H1 (cell line): Measurements from ENCODE around the gene SGCD. TPM values are rescaled to one million over a fixed set of nuclear protein-coding genes. Genes with fewer than 3 reads are reported as not detected.

Experiments used
- CTCF ChIA-PET: fragments of 300-600 bp; sonication (Branson Sonifier 250); formaldehyde crosslinking; loops from one replicate; lab custom pipeline; 2021; ENCODE audit not compliant: partially characterized antibody; lab: Charles Lee
- POLR2A ChIA-PET: fragments of 300-600 bp; sonication (Branson Sonifier 250); formaldehyde crosslinking; loops from one replicate; lab custom pipeline; 2021; ENCODE audit warnings: inconsistent platforms; ENCODE audit not compliant: partially characterized antibody; lab: Charles Lee
- DNase-seq, 2 experiments: peaks; one replicate each; pipeline versions ENCODE4 v3.0.0 to v3.0.0-alpha.2; 2010 to 2022; ENCODE audit warnings: low spot score in 2 of 2, low read depth in 1 of 2, mixed read lengths in 1 of 2
- FAIRE-seq: peaks from 2 replicates; lab custom pipeline; 2011; peaks lifted over from hg19 to GRCh38; lab: Jason Lieb, UNC
- H2AFZ ChIP-seq: 2 replicates; pipeline ENCODE4 v1.8.1; 2012; ENCODE audit warnings: low read length, inconsistent platforms
- H2AK5ac ChIP-seq: 2 replicates; pipeline ENCODE4 v1.6.1; 2013; ENCODE audit warnings: low read depth, low read length
- H2BK120ac ChIP-seq: replicated peaks from 2 replicates; pipeline ENCODE3; 2013; ENCODE audit warnings: low read depth, low read length, inconsistent platforms
- H2BK12ac ChIP-seq: 2 replicates; pipeline ENCODE4 v1.6.1; 2013; ENCODE audit warnings: low read depth, low read length
- H2BK15ac ChIP-seq: 2 replicates; pipeline ENCODE4 v1.6.1; 2013; ENCODE audit warnings: low read length
- H2BK20ac ChIP-seq: 2 replicates; pipeline ENCODE4 v1.6.1; 2013; ENCODE audit warnings: low read length
- H2BK5ac ChIP-seq: 2 replicates; pipeline ENCODE4 v1.6.1; 2013; ENCODE audit warnings: low read depth, low read length
- H3K14ac ChIP-seq: 2 replicates; pipeline ENCODE4 v1.6.1; 2013; ENCODE audit warnings: inconsistent platforms; ENCODE audit not compliant: insufficient read length
- H3K18ac ChIP-seq: 2 replicates; pipeline ENCODE4 v1.6.1; 2013; ENCODE audit warnings: low read length; ENCODE audit errors: extremely low read depth
- H3K23ac ChIP-seq: 2 replicates; pipeline ENCODE4 v1.6.1; 2013; ENCODE audit warnings: inconsistent platforms; ENCODE audit not compliant: insufficient read length
- H3K23me2 ChIP-seq: 2 replicates; pipeline ENCODE4 v1.6.1; 2013; ENCODE audit warnings: low read depth, low read length
- H3K27ac ChIP-seq: 2 replicates; pipeline ENCODE4 v1.6.1; 2011; ENCODE audit warnings: low read depth, low read length, inconsistent platforms
- H3K27me3 ChIP-seq, 4 experiments: replicated peaks in 1 of 4; 1 replicate in 1 of 4; 2 replicates in 3 of 4; pipeline versions ENCODE4 v1.6.1 to v1.8.1; 2011 to 2013; ENCODE audit warnings: low read length in 3 of 4, mild to moderate bottlenecking in 3 of 4, inconsistent platforms in 2 of 4, mixed read lengths in 2 of 4, moderate library complexity in 1 of 4; ENCODE audit not compliant: control insufficient read depth in 3 of 4, insufficient read depth in 3 of 4; ENCODE audit errors: extremely low read depth in 1 of 4
- H3K36me3 ChIP-seq, 4 experiments: 2 replicates each; pipeline versions ENCODE4 v1.6.1 to v1.8.1; 2011 to 2013; ENCODE audit warnings: mild to moderate bottlenecking in 4 of 4, low read length in 3 of 4, moderate library complexity in 2 of 4, control low read depth in 1 of 4, inconsistent platforms in 1 of 4; ENCODE audit not compliant: insufficient read depth in 4 of 4, control insufficient read depth in 2 of 4
- H3K4ac ChIP-seq: replicated peaks from 2 replicates; pipeline ENCODE3; 2013; ENCODE audit warnings: low read length, low read depth, mixed read lengths, inconsistent platforms; ENCODE audit not compliant: insufficient read length
- H3K4me1 ChIP-seq, 4 experiments: replicated peaks in 1 of 4; 1 replicate in 1 of 4; 2 replicates in 3 of 4; pipeline versions ENCODE4 v1.6.1 to v1.8.1; 2011 to 2013; ENCODE audit warnings: low read length in 3 of 4, inconsistent platforms in 2 of 4, mixed read lengths in 1 of 4; ENCODE audit not compliant: insufficient read depth in 4 of 4, control insufficient read depth in 3 of 4
- H3K4me2 ChIP-seq, 2 experiments: 2 replicates each; pipeline versions ENCODE4 v1.6.1 to v1.8.1; 2011 to 2013; ENCODE audit warnings: low read depth in 2 of 2, low read length in 2 of 2, control low read depth in 1 of 2, inconsistent platforms in 1 of 2, mild to moderate bottlenecking in 1 of 2; ENCODE audit not compliant: insufficient read depth in 1 of 2
- H3K4me3 ChIP-seq, 4 experiments: fragments of 200-600, 300-600 bp in 1 of 4; sonication (generic), shearing (Covaris generic), sonication (Bioruptor Twin) in 1 of 4; 2 replicates each; pipeline versions ENCODE4 v1.5.1 to v1.8.1; 2011 to 2016; ENCODE audit warnings: low read length in 4 of 4, low read depth in 3 of 4, control low read depth in 2 of 4, inconsistent platforms in 2 of 4, mild to moderate bottlenecking in 2 of 4, mixed read lengths in 1 of 4, moderate library complexity in 1 of 4; ENCODE audit not compliant: insufficient read depth in 2 of 4; ENCODE audit errors: extremely low read depth in 1 of 4
- H3K56ac ChIP-seq: replicated peaks from 2 replicates; pipeline ENCODE3; 2013; ENCODE audit warnings: low read depth, mild to moderate bottlenecking, mixed read lengths, low read length, inconsistent platforms; ENCODE audit not compliant: insufficient read length
- H3K79me1 ChIP-seq: 2 replicates; pipeline ENCODE4 v1.6.1; 2013; ENCODE audit warnings: low read depth, low read length, control low read depth
- H3K79me2 ChIP-seq, 2 experiments: 2 replicates each; pipeline versions ENCODE4 v1.6.1 to v1.8.1; 2012 to 2013; ENCODE audit warnings: low read length in 2 of 2, mild to moderate bottlenecking in 2 of 2, inconsistent platforms in 1 of 2; ENCODE audit not compliant: insufficient read depth in 2 of 2, control insufficient read depth in 1 of 2
- H3K9ac ChIP-seq, 4 experiments: replicated peaks in 1 of 4; 1 replicate in 1 of 4; 2 replicates in 3 of 4; pipeline versions ENCODE4 v1.6.1 to v1.8.1; 2011 to 2013; ENCODE audit warnings: low read depth in 3 of 4, low read length in 3 of 4, control low read depth in 2 of 4, mild to moderate bottlenecking in 2 of 4, moderate library complexity in 2 of 4, inconsistent platforms in 1 of 4; ENCODE audit errors: extremely low read depth in 1 of 4
- H3K9me3 ChIP-seq, 2 experiments: 2 replicates each; pipeline versions ENCODE4 v1.6.1 to v1.8.1; 2012 to 2013; ENCODE audit warnings: mild to moderate bottlenecking in 2 of 2, moderate library complexity in 2 of 2, control low read depth in 1 of 2, inconsistent platforms in 1 of 2, low read depth in 1 of 2, low read length in 1 of 2, mixed read lengths in 1 of 2; ENCODE audit not compliant: insufficient read depth in 2 of 2
- H4K20me1 ChIP-seq, 2 experiments: replicated peaks in 1 of 2; 2 replicates each; pipeline versions ENCODE3 to v1.8.1; 2011 to 2013; ENCODE audit warnings: inconsistent platforms in 2 of 2, low read length in 2 of 2, mild to moderate bottlenecking in 1 of 2; ENCODE audit not compliant: insufficient read depth in 2 of 2, control insufficient read depth in 1 of 2
- H4K5ac ChIP-seq: 2 replicates; pipeline ENCODE4 v1.6.1; 2013; ENCODE audit warnings: low read length, low read depth, mixed read lengths, inconsistent platforms; ENCODE audit not compliant: insufficient read length
- H4K8ac ChIP-seq: 2 replicates; pipeline ENCODE4 v1.8.0; 2013; ENCODE audit warnings: mild to moderate bottlenecking, moderate library complexity, low read length, inconsistent platforms; ENCODE audit not compliant: insufficient read depth; ENCODE audit errors: extremely low read depth
- H4K91ac ChIP-seq: replicated peaks from 2 replicates; pipeline ENCODE3; 2013; ENCODE audit warnings: low read length, mixed read lengths, inconsistent platforms; ENCODE audit not compliant: insufficient read length
- SUZ12 ChIP-seq: fragments of 200-600 bp; sonication (generic); IDR thresholded peaks from 2 replicates; pipeline ENCODE4 v1.6.1; 2012; ENCODE audit warnings: mild to moderate bottlenecking, inconsistent platforms, low read length, moderate library complexity, mixed read lengths
- WGBS, 2 experiments: shearing (Covaris generic) in 1 of 2; methylation state at CpG; one replicate each; pipeline versions ENCODE4 v1.1.6 to v1.1.7; 2013 to 2015; ENCODE audit warnings: low lambda C conversion rate in 2 of 2, mixed read lengths in 2 of 2, inconsistent platforms in 1 of 2, low coverage in 1 of 2, missing lambda C conversion rate in 1 of 2; ENCODE audit not compliant: insufficient replicate concordance in 2 of 2, insufficient coverage in 1 of 2, insufficient read length in 1 of 2; ENCODE audit errors: extremely low coverage in 1 of 2, missing lambda C conversion rate in 1 of 2; 5-methylcytosine and 5-hydroxymethylcytosine counted together
- polyA plus RNA-seq, 7 experiments: library from polyadenylated mRNA; depleted of rRNA in 3 of 7; stranded (reverse) in 5 of 7; unstranded in 2 of 7; fragments of >200 nt in 5 of 7; fragments of 200-250 nt in 2 of 7; gene quantifications; 1 replicate in 5 of 7; 2 replicates in 1 of 7; 4 replicates in 1 of 7; pipeline versions ENCODE4 v1.2.1 to v1.2.3, GENCODE V29; 2011 to 2013; ENCODE audit warnings: missing spikeins in 2 of 7, mixed read lengths in 2 of 7
- total RNA-seq: library from RNA; stranded (reverse); fragmentation: NEBNext Ultra II Directional; extraction: Animal tissue kit (Norgen Biotek cat#: 25700); gene quantifications from 2 replicates; pipeline ENCODE4 v1.2.1, GENCODE V29; 2021

Gene SGCD
- total and polyA plus RNA-seq, 2 of the 8 experiments (the other 6 are each of a cell fraction or from before 2014, with no cell fraction given), result 0.04 to 0.08 TPM

- H2BK20ac ChIP-seq, result no peak overlapping the region
- no peak overlapping the region for H4K5ac ChIP-seq
- H3K4me1 ChIP-seq, result no peaks in the 10 kb centered on the region
- H2BK12ac ChIP-seq, result no peak overlapping the region
- no peaks in the 10 kb centered on the region for H3K27me3 ChIP-seq
- DNase-seq, result no peak
- no peak overlapping the region for H2BK5ac ChIP-seq
- no peak for FAIRE-seq
- no peak overlapping the region for H4K91ac ChIP-seq
- H2BK120ac ChIP-seq, result no peak overlapping the region
- H3K23ac ChIP-seq, result no peak overlapping the region
- H4K8ac ChIP-seq, result no peak overlapping the region
- no peak overlapping the region for H3K56ac ChIP-seq
- H3K4me3 ChIP-seq, result no peak overlapping the region
- ChIA-PET POLR2A (interaction anchor here (0.5 kb wide), 1 partner anchor 205 kb away, joined by 3 read pairs; no protein-coding TSS in a partner anchor), CTCF (interaction anchor here (0.5 to 1.2 kb wide), 4 partner anchors 11 to 494 kb away, joined by 3 to 5 read pairs (median 4); no protein-coding TSS in a partner anchor)
- H3K27ac ChIP-seq, result no peak overlapping the region
- H3K79me1 ChIP-seq, result no peaks in the 10 kb centered on the region
- no peak overlapping the region for H2BK15ac ChIP-seq
- no peak overlapping the region for H3K4ac ChIP-seq
- H3K9me3 ChIP-seq, result no peaks in the 10 kb centered on the region
- no peak overlapping the region for H2AFZ ChIP-seq
- TF ChIP-seq SUZ12, result no peak
- TF ChIP-seq, all 59 proteins: peak for 0
- no peaks in the 10 kb centered on the region for H3K23me2 ChIP-seq
- no peak overlapping the region for H3K18ac ChIP-seq
- H2AK5ac ChIP-seq, result no peak overlapping the region
- no peaks in the 10 kb centered on the region for H3K36me3 ChIP-seq
- no peak overlapping the region for H3K14ac ChIP-seq
- no peaks in the 10 kb centered on the region for H3K79me2 ChIP-seq
- H3K9ac ChIP-seq, result no peak overlapping the region
- H4K20me1 ChIP-seq, result no peaks in the 10 kb centered on the region
- WGBS, 2 experiments, result 90% methylated on average over 2 of the region's 2 CpGs; no CpG with 5 or more reads in 1 of the 2 experiments
- no peak overlapping the region for H3K4me2 ChIP-seq
These were observed 69.8 kb downstream of the SGCD start for GRCh38 chr5:156396830-156397081.
